ENCODE measurements around the gene ARL4D. TPM values are rescaled to one million over a fixed set of nuclear protein-coding genes. Genes with fewer than 3 reads are reported as not detected.

The ARL4D gene
- total and polyA plus RNA-seq, 2 donors (not counting 3 experiments of a cell fraction or from before 2014, with no cell fraction given), result 3.8 to 4.1 TPM

GRCh38 chr17:43384476-43384862 is 14.3 kb upstream of the ARL4D start:
- no peaks in the 10 kb centered on the region for H3K9me1 ChIP-seq (replicated peaks; ENCODE audit: control insufficient read depth, extremely low read depth, insufficient read depth, low read length)
- H3K9me3 ChIP-seq (replicated peaks; ENCODE audit: control insufficient read depth, insufficient read depth, low read length), result no peaks in the 10 kb centered on the region
- no peak overlapping the region for H2AFZ ChIP-seq (ENCODE audit: low read depth, low read length)
- intact Hi-C loops (cut with micrococcal nuclease), result no loop called here
- BruUV-seq (replicated peaks), result no TSS peak
- ChIA-PET POLR2A (interaction anchor here (1.0 kb wide), 1 partner anchor 17 kb away, joined by 4 read pairs; no protein-coding TSS in a partner anchor), CTCF (interaction anchor here (1.1 to 1.3 kb wide), 3 partner anchors 9 to 99 kb away, joined by 3 to 4 read pairs (median 3); partner anchors contain the start of gene DHX8)
- no peak overlapping the region for H3K9ac ChIP-seq (replicated peaks; ENCODE audit: extremely low read depth, insufficient read depth, low read length)
- no peaks in the 10 kb centered on the region for H3K79me2 ChIP-seq (ENCODE audit: control insufficient read depth, insufficient read depth, low read length)
- H4K20me1 ChIP-seq (replicated peaks; ENCODE audit: control insufficient read depth, extremely low read depth, insufficient read depth, low read length), result no peaks in the 10 kb centered on the region
- dilution Hi-C loops (cut with MboI; ENCODE audit: extremely low pct_ligation_motif_present, low sequenced_read_pairs), result no loop called here
- TF ChIP-seq EZH2 (IDR thresholded peaks at IDR 0.05; ENCODE audit: borderline replicate concordance, low read depth, low read length, severe bottlenecking) (no peak), POLR2A (IDR thresholded peaks at IDR 0.05; ENCODE audit: low read depth, low read length) (no peak), GATA2 (IDR thresholded peaks at IDR 0.05; ENCODE audit: insufficient read depth, insufficient read length, low read depth, low read length) (no peak), POLR2AphosphoS5 (IDR thresholded peaks at IDR 0.05; ENCODE audit: insufficient read depth, low read depth, low read length) (no peak), CTCF (IDR thresholded peaks at IDR 0.05; ENCODE audit: extremely low read depth in 1 of 2, insufficient read depth in 1 of 2, low read depth in 1 of 2, low read length in 2 of 2) (no peak), MYC (IDR thresholded peaks at IDR 0.05; ENCODE audit: low read depth, low read length) (no peak), FOS (IDR thresholded peaks at IDR 0.05; ENCODE audit: borderline replicate concordance, insufficient read depth, low read length) (no peak), MAX (IDR thresholded peaks at IDR 0.05; ENCODE audit: insufficient read depth, insufficient read length) (no peak), JUN (IDR thresholded peaks at IDR 0.05; ENCODE audit: borderline replicate concordance, insufficient read depth, insufficient read length, low read depth) (no peak)
- no peak overlapping the region for H3K27ac ChIP-seq (ENCODE audit: insufficient read depth, low read depth, low read length)
- H3K36me3 ChIP-seq (ENCODE audit: control insufficient read depth in 2 of 2, extremely low read depth in 1 of 2, insufficient read depth in 2 of 2, low read length in 2 of 2), result no peaks in the 10 kb centered on the region
- H3K27me3 ChIP-seq (ENCODE audit: control insufficient read depth in 2 of 2, insufficient read depth in 2 of 2, low read length in 2 of 2), result peaks cover 2 to 6% of the 10 kb centered on the region in 2 experiments
- H3K4me1 ChIP-seq (ENCODE audit: control insufficient read depth, extremely low read depth, insufficient read depth, low read length), result peaks cover 2% of the 10 kb centered on the region
- H3K4me2 ChIP-seq (ENCODE audit: insufficient read depth, low read length), result no peak overlapping the region
- no peak for DNase-seq (ENCODE audit: low read depth, low spot score)
- H3K4me3 ChIP-seq (replicated peaks in 1 of 3; ENCODE audit: insufficient read depth in 1 of 3, low read depth in 1 of 3, low read length in 3 of 3), result no peak overlapping the region
- no peak for FAIRE-seq

Data from endothelial cell of umbilical vein (primary cell).